Measurements from ENCODE around the gene IFNA16. TPM values are rescaled to one million over a fixed set of nuclear protein-coding genes. Genes with fewer than 3 reads are reported as not detected.
"Not testable (repeated sequence)": the region's sequence is repeated elsewhere in the genome, so short reads cannot be mapped to it uniquely, and the experiment has no call there.

IFNA16 gene
- total RNA-seq, 1 donor: not detected

DNA sequence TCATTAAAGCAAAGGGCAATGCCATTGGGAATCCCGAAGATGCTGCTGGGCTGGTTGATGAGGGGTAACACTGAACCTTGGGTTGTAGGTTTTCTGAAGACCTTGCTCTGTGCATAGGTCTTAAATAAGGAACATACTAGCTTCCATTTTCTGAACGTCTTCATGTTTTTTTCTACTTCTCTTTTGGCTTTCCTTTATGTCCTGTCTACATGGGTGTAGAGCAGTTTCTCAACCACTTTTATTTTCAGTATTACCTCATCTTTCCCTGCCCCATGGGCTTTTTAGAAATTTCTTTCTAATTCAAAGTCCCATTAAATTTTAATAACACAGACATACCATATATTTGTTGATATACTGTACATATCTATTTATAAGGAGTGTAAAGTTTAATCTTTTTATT is 22.8 kb upstream of the IFNA16 start, which contains the start of gene IFNA14:
Gene IFNA14, minus strand, starts transcription at position 95 of the 400 bp plus-strand sequence. Its CDS starts 70 bp downstream, at position 25.
- TF ChIP-seq, protein P1, sequence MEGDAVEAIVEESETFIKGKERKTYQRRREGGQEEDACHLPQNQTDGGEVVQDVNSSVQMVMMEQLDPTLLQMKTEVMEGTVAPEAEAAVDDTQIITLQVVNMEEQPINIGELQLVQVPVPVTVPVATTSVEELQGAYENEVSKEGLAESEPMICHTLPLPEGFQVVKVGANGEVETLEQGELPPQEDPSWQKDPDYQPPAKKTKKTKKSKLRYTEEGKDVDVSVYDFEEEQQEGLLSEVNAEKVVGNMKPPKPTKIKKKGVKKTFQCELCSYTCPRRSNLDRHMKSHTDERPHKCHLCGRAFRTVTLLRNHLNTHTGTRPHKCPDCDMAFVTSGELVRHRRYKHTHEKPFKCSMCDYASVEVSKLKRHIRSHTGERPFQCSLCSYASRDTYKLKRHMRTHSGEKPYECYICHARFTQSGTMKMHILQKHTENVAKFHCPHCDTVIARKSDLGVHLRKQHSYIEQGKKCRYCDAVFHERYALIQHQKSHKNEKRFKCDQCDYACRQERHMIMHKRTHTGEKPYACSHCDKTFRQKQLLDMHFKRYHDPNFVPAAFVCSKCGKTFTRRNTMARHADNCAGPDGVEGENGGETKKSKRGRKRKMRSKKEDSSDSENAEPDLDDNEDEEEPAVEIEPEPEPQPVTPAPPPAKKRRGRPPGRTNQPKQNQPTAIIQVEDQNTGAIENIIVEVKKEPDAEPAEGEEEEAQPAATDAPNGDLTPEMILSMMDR (IDR thresholded peaks at IDR 0.05; ENCODE audit: insufficient read depth, low read length): no peak
- no peak for DNase-seq (ENCODE audit: low read depth)
- no peak within 1 kb of the TSS for H3K4me3 ChIP-seq (ENCODE audit: low read depth, low read length)

DNA sequence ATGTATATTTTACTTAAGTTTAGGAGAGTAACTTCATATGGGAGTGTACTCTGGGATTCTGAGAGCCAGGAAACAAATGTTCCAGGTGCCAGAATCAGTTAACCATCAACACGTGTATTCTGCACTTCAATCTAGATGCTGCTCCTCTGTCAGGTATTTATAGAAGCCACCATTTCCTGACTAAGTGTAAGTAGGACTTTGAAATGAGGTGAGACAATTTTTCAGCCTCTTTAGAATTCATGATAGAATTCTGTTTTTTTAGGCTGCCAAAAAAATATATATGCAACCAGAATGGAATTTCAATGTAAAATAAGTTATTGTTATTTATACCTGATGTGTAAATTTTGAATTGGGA is 19.2 kb upstream of the IFNA16 start:
- not testable (repeated sequence) for DNase-seq (ENCODE audit: low read depth); H3K4me3 ChIP-seq (ENCODE audit: low read depth, low read length)

- peak; percentile 57 for DNase-seq (ENCODE audit: low read depth)
- not testable (repeated sequence) for H3K4me3 ChIP-seq (ENCODE audit: low read depth, low read length)
- TF ChIP-seq, protein P1 (IDR thresholded peaks at IDR 0.05; ENCODE audit: insufficient read depth, low read length): peak; percentile 55
These were observed 18.6 kb upstream of the IFNA16 start for GRCh38 chr9:21235468-21236359.

GRCh38 chr9:21234153-21234687 is 17.1 kb upstream of the IFNA16 start:
- no peak for DNase-seq (ENCODE audit: low read depth)
- no peak overlapping the region for H3K4me3 ChIP-seq (ENCODE audit: low read depth, low read length)
- TF ChIP-seq, protein P1 (IDR thresholded peaks at IDR 0.05; ENCODE audit: insufficient read depth, low read length): no peak

DNA sequence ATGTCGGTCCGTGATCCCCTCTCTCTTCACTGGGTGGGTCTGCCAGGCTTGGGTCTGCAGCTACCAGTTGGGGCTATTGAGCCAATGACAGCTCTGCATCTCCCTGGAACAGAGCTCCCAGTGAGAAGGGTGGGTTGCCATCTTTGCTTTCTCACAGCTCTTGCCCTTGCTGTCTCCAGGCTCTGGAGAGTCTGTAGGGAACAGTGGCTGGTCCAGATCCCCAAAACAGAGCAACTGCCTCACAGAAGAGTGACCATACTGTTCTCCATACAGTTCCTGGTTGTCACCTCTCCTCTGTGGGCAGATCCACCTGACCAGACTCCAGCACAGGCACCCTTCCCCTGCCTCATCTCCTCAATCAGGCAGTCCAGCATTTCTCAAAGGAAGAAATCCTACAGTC is 16.1 kb upstream of the IFNA16 start:
- TF ChIP-seq, protein P1 (IDR thresholded peaks at IDR 0.05; ENCODE audit: insufficient read depth, low read length): no peak
- no peak for DNase-seq (ENCODE audit: low read depth)
- no peak overlapping the region for H3K4me3 ChIP-seq (ENCODE audit: low read depth, low read length)

- no peak for DNase-seq (ENCODE audit: low read depth)
- TF ChIP-seq, protein P1 (IDR thresholded peaks at IDR 0.05; ENCODE audit: insufficient read depth, low read length): no peak
- H3K4me3 ChIP-seq (ENCODE audit: low read depth, low read length): no peak within 1 kb of the TSS
These were observed 11.0 kb upstream of the IFNA16 start, which contains the start of gene IFNA17 for GRCh38 chr9:21228122-21228521. TSS of gene IFNA17 (minus strand) at chr9:21228222. CDS start at chr9:21228173, 49 bp downstream.
